Glomerular visceral epithelial cell (primary cell): ENCODE measurements around the gene NTN3.
"Not testable (repeated sequence)": the region's sequence is repeated elsewhere in the genome, so short reads cannot be mapped to it uniquely, and the experiment has no call there.

Source experiments
- DNase-seq: peaks from one replicate; pipeline ENCODE4 v3.0.0-alpha.2; 2016; ENCODE audit errors: extremely low spot score

NTN3 gene

GRCh38 chr16:2479996-2480395, 8.9 kb downstream of the NTN3 start:
- not testable (repeated sequence) for DNase-seq

- DNase-seq: no peak
These were observed 9.9 kb downstream of the NTN3 start for GRCh38 chr16:2480948-2481347.

- no peak for DNase-seq
These were observed 10.6 kb downstream of the NTN3 start for GRCh38 chr16:2481676-2482075.

GRCh38 chr16:2482249-2482648, 11.2 kb downstream of the NTN3 start:
- no peak for DNase-seq

- no peak for DNase-seq
These were observed 11.8 kb downstream of the NTN3 start for GRCh38 chr16:2482708-2483534.

GRCh38 chr16:2483939-2484897, 13.1 kb downstream of the NTN3 start:
- DNase-seq: no peak

- DNase-seq: no peak
These were observed 13.9 kb downstream of the NTN3 start for GRCh38 chr16:2484898-2485508.

GRCh38 chr16:2485811-2486507, 14.9 kb downstream of the NTN3 start:
- no peak for DNase-seq

- DNase-seq: peak; percentile 56
These were observed 15.8 kb downstream of the NTN3 start for GRCh38 chr16:2486645-2487516.

- no peak for DNase-seq
These were observed 16.4 kb downstream of the NTN3 start for GRCh38 chr16:2487517-2487842.

- DNase-seq: no peak
These were observed 16.9 kb downstream of the NTN3 start for GRCh38 chr16:2487903-2488531.

GRCh38 chr16:2489581-2489980, 18.5 kb downstream of the NTN3 start:
- DNase-seq: no peak

- DNase-seq: no peak
These were observed 19.4 kb downstream of the NTN3 start for GRCh38 chr16:2490190-2491105.

- no peak for DNase-seq
These were observed 21.2 kb downstream of the NTN3 start for GRCh38 chr16:2492292-2492691.

GRCh38 chr16:2493605-2494004, 22.5 kb downstream of the NTN3 start:
- no peak for DNase-seq

GRCh38 chr16:2494616-2495015, 23.5 kb downstream of the NTN3 start:
- DNase-seq: no peak

- DNase-seq: no peak
These were observed 23.9 kb downstream of the NTN3 start for GRCh38 chr16:2495041-2495440.

- DNase-seq: no peak
These were observed 25.4 kb downstream of the NTN3 start for GRCh38 chr16:2496223-2497115.
